Measurements from ENCODE around the gene C2orf76. TPM values are rescaled to one million over a fixed set of nuclear protein-coding genes. Genes with fewer than 3 reads are reported as not detected.

Gene C2orf76
- total RNA-seq, 1 experiment from 2014 or later: 10.2 TPM

GRCh38 chr2:119338826-119339561 is 27.6 kb downstream of the C2orf76 start:
- no peak for DNase-seq
- no peaks in the 10 kb centered on the region for H3F3A ChIP-seq (ENCODE audit: low read length, unreplicated experiment)
- ChIA-PET CTCF (no interaction called here), POLR2A (ENCODE audit: unreplicated experiment) (no interaction called here)
- BruUV-seq (replicated peaks): no TSS peak
- intact Hi-C loops (cut with micrococcal nuclease): no loop called here
- H3K9me3 ChIP-seq (ENCODE audit: low read length): no peaks in the 10 kb centered on the region
- H3K9me2 ChIP-seq (replicated peaks; ENCODE audit: low read length): no peaks in the 10 kb centered on the region
- no peaks in the 10 kb centered on the region for H4K20me1 ChIP-seq (ENCODE audit: low read length)
- no peak overlapping the region for H3K4me3 ChIP-seq (ENCODE audit: low read length)
- no peaks in the 10 kb centered on the region for H3K79me2 ChIP-seq (ENCODE audit: low read length)
- H3K4me2 ChIP-seq (ENCODE audit: low read length): no peak overlapping the region
- H2AFZ ChIP-seq (ENCODE audit: low read length): no peak overlapping the region
- no peak overlapping the region for H3K27ac ChIP-seq (ENCODE audit: low read length)
- no peaks in the 10 kb centered on the region for H3K36me3 ChIP-seq (ENCODE audit: low read depth, low read length)
- no peak overlapping the region for H3K9ac ChIP-seq (ENCODE audit: low read length)
- H3K27me3 ChIP-seq (ENCODE audit: low read length): no peaks in the 10 kb centered on the region
- TF ChIP-seq EZH2 (IDR thresholded peaks at IDR 0.05; ENCODE audit: low read length, unreplicated experiment) (no peak), EZH2phosphoT487 (IDR thresholded peaks at IDR 0.05; ENCODE audit: borderline replicate concordance, low read length) (no peak), CTCF (conservative IDR thresholded peaks at IDR 0.05; ENCODE audit: low read depth, low read length) (no peak)
- H3K4me1 ChIP-seq (ENCODE audit: insufficient read depth, low read length): no peaks in the 10 kb centered on the region
- no peak for ATAC-seq

DNA sequence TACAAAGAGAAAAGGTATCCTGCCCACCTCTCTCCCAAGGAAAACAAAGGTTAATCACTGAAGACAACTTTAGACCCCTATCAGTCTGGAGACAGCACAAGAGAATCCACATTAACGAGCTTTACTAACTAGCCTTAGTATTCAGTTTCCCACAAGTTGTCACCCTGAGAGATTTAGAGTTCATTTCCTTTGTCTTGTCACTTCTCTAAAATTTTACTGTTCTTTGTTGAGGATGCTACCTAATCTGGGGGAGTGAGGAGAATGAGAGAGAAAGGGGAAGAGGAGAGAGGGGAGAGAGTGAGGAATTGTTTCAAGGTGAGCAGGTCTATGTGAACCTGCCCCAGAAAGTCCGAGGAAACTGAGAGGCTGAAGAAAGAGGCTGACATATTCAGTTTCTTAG is 28.4 kb downstream of the C2orf76 start:
- no peak overlapping the region for H3K9ac ChIP-seq (ENCODE audit: low read length)
- no peaks in the 10 kb centered on the region for H3K4me1 ChIP-seq (ENCODE audit: insufficient read depth, low read length)
- no peak for ATAC-seq
- H4K20me1 ChIP-seq (ENCODE audit: low read length): no peaks in the 10 kb centered on the region
- CTCF ChIA-PET: no interaction called here
- H3K79me2 ChIP-seq (ENCODE audit: low read length): no peaks in the 10 kb centered on the region
- DNase-seq: no peak
- H3K36me3 ChIP-seq (ENCODE audit: low read depth, low read length): no peaks in the 10 kb centered on the region
- H3K9me3 ChIP-seq (ENCODE audit: low read length): no peaks in the 10 kb centered on the region
- H2AFZ ChIP-seq (ENCODE audit: low read length): no peak overlapping the region
- intact Hi-C loops (cut with micrococcal nuclease): no loop called here
- H3K9me2 ChIP-seq (replicated peaks; ENCODE audit: low read length): no peaks in the 10 kb centered on the region
- BruUV-seq (replicated peaks): no TSS peak
- H3K4me3 ChIP-seq (ENCODE audit: low read length): no peak overlapping the region
- TF ChIP-seq EZH2 (IDR thresholded peaks at IDR 0.05; ENCODE audit: low read length, unreplicated experiment) (no peak), CTCF (conservative IDR thresholded peaks at IDR 0.05; ENCODE audit: low read depth, low read length) (no peak), EZH2phosphoT487 (IDR thresholded peaks at IDR 0.05; ENCODE audit: borderline replicate concordance, low read length) (no peak)
- POLR2A ChIA-PET (ENCODE audit: unreplicated experiment): no interaction called here
- H3K27ac ChIP-seq (ENCODE audit: low read length): no peak overlapping the region
- H3K4me2 ChIP-seq (ENCODE audit: low read length): no peak overlapping the region
- no peaks in the 10 kb centered on the region for H3K27me3 ChIP-seq (ENCODE audit: low read length)
- no peaks in the 10 kb centered on the region for H3F3A ChIP-seq (ENCODE audit: low read length, unreplicated experiment)

DNA sequence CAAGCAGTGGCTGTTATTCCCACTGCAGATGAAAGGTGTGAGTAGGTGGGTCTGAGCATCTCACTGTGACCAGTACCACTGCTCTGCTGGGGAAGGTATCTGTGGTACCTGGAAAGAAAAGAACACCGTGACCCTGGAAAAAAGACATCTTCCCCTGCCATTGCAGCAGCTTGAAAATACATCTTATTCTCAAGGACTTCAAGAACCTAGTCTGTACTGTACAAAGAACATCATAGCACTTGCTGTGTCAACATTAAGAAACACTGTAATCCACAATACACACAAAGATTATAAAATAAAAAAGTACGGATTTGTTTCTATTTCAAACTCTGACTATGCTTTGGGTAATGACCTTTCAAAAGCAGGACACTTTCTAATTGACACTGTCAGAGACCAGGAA is 28.9 kb downstream of the C2orf76 start:
- ChIA-PET POLR2A (ENCODE audit: unreplicated experiment) (no interaction called here), CTCF (no interaction called here)
- no peak for TF ChIP-seq EZH2 (IDR thresholded peaks at IDR 0.05; ENCODE audit: low read length, unreplicated experiment)
- no peak for TF ChIP-seq CTCF (conservative IDR thresholded peaks at IDR 0.05; ENCODE audit: low read depth, low read length)
- no peak for TF ChIP-seq EZH2phosphoT487 (IDR thresholded peaks at IDR 0.05; ENCODE audit: borderline replicate concordance, low read length)
- H3K9me2 ChIP-seq (replicated peaks; ENCODE audit: low read length): no peaks in the 10 kb centered on the region
- no peak overlapping the region for H3K27ac ChIP-seq (ENCODE audit: low read length)
- no peaks in the 10 kb centered on the region for H4K20me1 ChIP-seq (ENCODE audit: low read length)
- H3K9ac ChIP-seq (ENCODE audit: low read length): no peak overlapping the region
- H2AFZ ChIP-seq (ENCODE audit: low read length): no peak overlapping the region
- H3F3A ChIP-seq (ENCODE audit: low read length, unreplicated experiment): no peaks in the 10 kb centered on the region
- H3K27me3 ChIP-seq (ENCODE audit: low read length): no peaks in the 10 kb centered on the region
- H3K79me2 ChIP-seq (ENCODE audit: low read length): no peaks in the 10 kb centered on the region
- H3K36me3 ChIP-seq (ENCODE audit: low read depth, low read length): no peaks in the 10 kb centered on the region
- no peak for ATAC-seq
- no peak overlapping the region for H3K4me3 ChIP-seq (ENCODE audit: low read length)
- no peak overlapping the region for H3K4me2 ChIP-seq (ENCODE audit: low read length)
- BruUV-seq (replicated peaks): no TSS peak
- no peak for DNase-seq
- H3K9me3 ChIP-seq (ENCODE audit: low read length): no peaks in the 10 kb centered on the region
- H3K4me1 ChIP-seq (ENCODE audit: insufficient read depth, low read length): no peaks in the 10 kb centered on the region
- intact Hi-C loops (cut with micrococcal nuclease): no loop called here

All from PC-3 (cell line).